HFF-Myc (cell line): ENCODE results near the gene NMNAT3.

Experiments used
- DNase-seq: peaks from one replicate; pipeline ENCODE4 v3.0.0-alpha.2; 2011; ENCODE audit warnings: low read depth; ENCODE audit errors: extremely low read depth
- H3K4me3 ChIP-seq: replicated peaks from 2 replicates; pipeline ENCODE4 v1.5.1; 2011; ENCODE audit warnings: low read depth, mild to moderate bottlenecking, control low read depth, low read length
- TF ChIP-seq, protein P1 (sequence below): IDR thresholded peaks from 2 replicates; pipeline ENCODE4 v1.5.1; 2012; ENCODE audit warnings: mild to moderate bottlenecking, low read depth, low read length, control low read depth; ENCODE audit errors: missing control alignments

The NMNAT3 gene

DNA sequence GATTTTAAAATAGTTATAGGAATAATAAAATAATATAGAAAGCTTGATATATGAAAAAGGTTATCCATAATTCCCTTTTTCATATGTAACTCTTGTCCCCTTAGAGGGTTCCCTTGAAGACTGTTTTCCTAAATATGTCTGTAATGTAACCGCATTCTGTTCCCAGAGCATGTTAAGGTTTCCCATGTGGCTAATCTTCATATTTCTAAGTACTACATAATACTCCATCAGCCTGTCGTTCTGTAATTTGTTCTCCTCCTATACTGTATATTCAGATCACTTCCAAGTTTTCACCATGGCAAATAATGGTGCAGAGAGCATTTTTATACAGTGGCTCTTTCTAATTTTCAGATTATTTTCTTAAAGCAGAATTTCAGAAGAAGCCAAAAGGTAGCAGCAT is 6.7 kb downstream of the NMNAT3 start:
- H3K4me3 ChIP-seq: no peak overlapping the region
- TF ChIP-seq, protein P1, sequence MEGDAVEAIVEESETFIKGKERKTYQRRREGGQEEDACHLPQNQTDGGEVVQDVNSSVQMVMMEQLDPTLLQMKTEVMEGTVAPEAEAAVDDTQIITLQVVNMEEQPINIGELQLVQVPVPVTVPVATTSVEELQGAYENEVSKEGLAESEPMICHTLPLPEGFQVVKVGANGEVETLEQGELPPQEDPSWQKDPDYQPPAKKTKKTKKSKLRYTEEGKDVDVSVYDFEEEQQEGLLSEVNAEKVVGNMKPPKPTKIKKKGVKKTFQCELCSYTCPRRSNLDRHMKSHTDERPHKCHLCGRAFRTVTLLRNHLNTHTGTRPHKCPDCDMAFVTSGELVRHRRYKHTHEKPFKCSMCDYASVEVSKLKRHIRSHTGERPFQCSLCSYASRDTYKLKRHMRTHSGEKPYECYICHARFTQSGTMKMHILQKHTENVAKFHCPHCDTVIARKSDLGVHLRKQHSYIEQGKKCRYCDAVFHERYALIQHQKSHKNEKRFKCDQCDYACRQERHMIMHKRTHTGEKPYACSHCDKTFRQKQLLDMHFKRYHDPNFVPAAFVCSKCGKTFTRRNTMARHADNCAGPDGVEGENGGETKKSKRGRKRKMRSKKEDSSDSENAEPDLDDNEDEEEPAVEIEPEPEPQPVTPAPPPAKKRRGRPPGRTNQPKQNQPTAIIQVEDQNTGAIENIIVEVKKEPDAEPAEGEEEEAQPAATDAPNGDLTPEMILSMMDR: no peak
- DNase-seq: no peak

DNA sequence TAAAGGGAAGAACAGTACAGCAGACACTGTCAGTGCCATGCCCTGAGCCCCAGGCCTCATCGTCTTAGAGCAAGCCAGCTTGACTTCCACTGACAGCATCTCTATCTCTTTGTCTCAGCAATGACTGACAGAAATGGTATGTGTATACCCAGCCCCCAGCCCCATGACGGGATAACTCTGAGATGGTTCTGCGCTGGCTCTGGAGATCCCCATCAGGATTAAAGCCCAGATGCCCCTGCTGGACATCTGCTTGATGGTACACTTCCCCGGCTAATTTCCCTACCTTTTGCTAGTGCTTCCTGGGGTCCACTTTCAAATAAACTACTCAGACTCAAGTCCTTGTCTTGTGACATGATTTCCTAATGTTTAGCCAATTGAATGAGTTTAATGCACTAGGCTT is 7.6 kb downstream of the NMNAT3 start:
- DNase-seq: no peak
- TF ChIP-seq, protein P1: no peak
- H3K4me3 ChIP-seq: no peak overlapping the region

DNA sequence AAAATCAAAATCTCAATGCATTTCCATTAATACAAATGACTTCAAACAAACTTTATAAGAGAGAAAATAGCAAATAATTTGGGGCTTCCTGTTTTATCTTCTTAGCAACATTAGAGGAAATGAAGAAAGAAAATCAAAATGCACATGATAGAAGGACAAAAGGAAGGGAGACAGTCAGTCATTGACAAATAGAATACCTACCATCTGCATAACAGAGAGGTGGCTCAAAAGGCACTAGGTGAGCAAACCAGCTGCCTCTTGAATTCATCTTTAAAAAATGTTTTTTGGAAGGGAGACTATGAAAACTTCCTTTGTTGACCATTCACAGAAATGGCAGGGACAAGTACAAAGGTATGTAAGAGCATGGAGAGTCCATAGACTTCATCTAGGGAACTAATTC is 9.4 kb downstream of the NMNAT3 start:
- DNase-seq: no peak
- no peak overlapping the region for H3K4me3 ChIP-seq
- TF ChIP-seq, protein P1: no peak

DNA sequence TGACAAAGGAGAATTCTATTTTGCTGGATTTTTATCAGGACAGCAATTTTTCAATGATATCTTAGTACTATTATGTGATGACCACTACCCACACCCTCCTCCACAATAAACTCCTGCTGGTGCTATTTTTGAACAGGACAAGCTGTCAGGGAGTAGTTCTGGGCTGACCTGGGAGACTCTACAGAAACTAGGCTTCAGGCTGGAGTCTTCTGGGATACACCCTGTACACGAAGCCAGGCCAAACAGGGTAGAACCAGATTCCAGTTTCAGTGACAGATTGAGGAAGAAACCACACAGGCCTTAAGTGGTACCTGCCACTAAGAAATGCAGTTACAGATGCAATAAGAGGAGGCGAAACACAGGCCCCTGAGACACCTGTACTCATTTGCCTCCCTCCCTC is 12.8 kb downstream of the NMNAT3 start:
- no peak overlapping the region for H3K4me3 ChIP-seq
- no peak for DNase-seq
- TF ChIP-seq, protein P1: no peak

DNA sequence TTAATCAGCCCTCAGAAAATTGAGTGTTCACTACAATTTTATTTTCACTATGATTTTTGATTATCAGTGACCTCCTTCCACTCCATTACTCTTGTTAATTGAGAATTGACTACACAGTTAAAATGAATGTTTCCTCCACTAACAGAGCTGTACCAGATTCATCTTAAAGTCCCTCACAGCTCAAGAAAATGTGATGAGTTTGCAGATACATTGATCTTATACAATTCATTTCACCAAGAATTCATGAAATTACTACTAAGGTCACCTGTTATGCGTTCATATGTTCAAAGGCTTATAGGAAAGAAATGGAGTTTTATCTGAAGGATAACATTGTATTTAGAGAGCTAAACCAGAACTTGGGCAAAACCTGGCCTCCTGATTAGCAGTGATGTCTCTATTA is 17.5 kb downstream of the NMNAT3 start:
- TF ChIP-seq, protein P1: no peak
- no peak overlapping the region for H3K4me3 ChIP-seq
- DNase-seq: no peak

DNA sequence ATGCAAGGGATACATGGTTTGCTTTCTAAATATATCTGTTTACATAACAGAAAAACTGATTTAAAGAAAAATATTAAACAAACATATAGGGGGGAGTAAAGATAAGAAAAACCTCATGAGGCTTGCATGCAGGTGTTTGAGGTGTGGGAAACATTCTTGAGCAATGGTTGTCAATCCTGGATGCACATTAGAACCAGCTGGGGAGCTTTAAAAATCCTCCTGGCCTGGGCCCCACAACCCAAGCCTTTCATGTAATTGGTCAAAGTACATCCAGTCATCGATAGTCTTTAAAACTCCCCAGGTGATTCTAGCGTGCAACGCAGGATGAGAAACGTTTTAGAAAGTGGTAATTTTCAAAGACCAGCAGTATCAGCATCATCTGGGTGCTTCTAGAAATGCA is 18.3 kb downstream of the NMNAT3 start:
- TF ChIP-seq, protein P1: no peak
- no peak for DNase-seq
- H3K4me3 ChIP-seq: no peak overlapping the region

DNA sequence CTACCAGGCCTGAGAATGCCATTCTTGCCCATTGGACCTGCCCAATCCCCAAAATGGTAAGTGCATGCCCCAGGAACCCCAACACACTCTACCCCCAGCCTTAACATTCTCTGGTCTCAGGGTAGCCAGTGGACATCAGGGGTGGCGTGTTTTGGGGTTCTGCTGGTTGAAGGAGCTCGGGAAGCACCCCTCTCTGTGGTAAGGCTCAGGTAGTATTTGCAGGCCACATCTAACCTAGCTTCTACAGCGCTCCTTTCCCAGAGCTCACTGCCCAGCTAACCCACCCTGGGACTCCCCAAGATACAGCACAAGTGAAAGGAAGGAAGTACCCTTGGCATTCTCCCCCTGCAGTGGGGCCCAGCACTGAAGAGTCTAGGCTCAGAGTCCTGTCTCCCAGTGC is 19.8 kb downstream of the NMNAT3 start:
- DNase-seq: no peak
- TF ChIP-seq, protein P1: no peak
- no peak overlapping the region for H3K4me3 ChIP-seq
